A549 (cell line): Measurements from ENCODE around the gene FXN.
"Not testable (repeated sequence)": the region's sequence is repeated elsewhere in the genome, so short reads cannot be mapped to it uniquely, and the experiment has no call there.

Experiments
- FOSB ChIP-seq: fragments of 250-450 bp; sonication (Bioruptor Pico); IDR thresholded peaks from 2 replicates; pipeline ENCODE4 v1.5.0; 2020; ENCODE audit warnings: mild to moderate bottlenecking, moderate library complexity
- KDM1A ChIP-seq: fragments of 200-600 bp; sonication (generic); IDR thresholded peaks from 2 replicates; pipeline ENCODE4 v1.6.1; 2016; ENCODE audit warnings: low read depth, mild to moderate bottlenecking
- MYC ChIP-seq: IDR thresholded peaks from 2 replicates; pipeline ENCODE4 v1.6.1; 2012; ENCODE audit warnings: mild to moderate bottlenecking, inconsistent platforms, low read length, improper control_type of control experiment, borderline replicate concordance
- RAD21 ChIP-seq, 2 experiments: fragments of >200 bp in 1 of 2; sonication (Bioruptor Twin) in 1 of 2; formaldehyde crosslinking in 1 of 2; IDR thresholded peaks in 1 of 2; conservative IDR thresholded peaks in 1 of 2; 2 replicates in 1 of 2; 3 replicates in 1 of 2; pipeline ENCODE4 v1.6.1; 2012 to 2018; ENCODE audit warnings: inconsistent platforms in 1 of 2
- REST ChIP-seq: fragments of 200-600 bp; sonication (generic); IDR thresholded peaks from 2 replicates; pipeline ENCODE4 v1.6.1; 2016; ENCODE audit warnings: antibody characterized with exemption, mild to moderate bottlenecking, moderate library complexity
- RFX5 ChIP-seq: fragments of 450-650 bp; IDR thresholded peaks from 2 replicates; pipeline ENCODE4 v1.7.1; 2014; ENCODE audit warnings: antibody characterized with exemption, mild to moderate bottlenecking, moderate library complexity
- ZNF302 ChIP-seq: fragments of 250-450 bp; sonication (Bioruptor Pico); IDR thresholded peaks from 2 replicates; pipeline ENCODE4 v1.9.0; 2021; ENCODE audit warnings: inconsistent platforms, mild to moderate bottlenecking, moderate library complexity

- TF ChIP-seq RAD21 (conservative IDR thresholded peaks at IDR 0.05 in 1 of 2, IDR thresholded peaks at IDR 0.05 in 1 of 2); ZNF302 (CRISPR knock-in tag); REST; MYC; RFX5; FOSB (CRISPR knock-in tag); KDM1A: not testable (repeated sequence)
These were observed 59.0 kb downstream of the FXN start for GRCh38 chr9:69094361-69095135.
